Sigmoid colon (tissue), 4 donors: Measurements from ENCODE around the gene LAMP5.

ENCODE experiments used
- EP300 ChIP-seq, 4 donors: sonication (generic); formaldehyde crosslinking; IDR thresholded peaks; one replicate each; pipeline ENCODE4 v1.6.1; 2017; ENCODE audit warnings: antibody characterized with exemption in 4 of 4
- POLR2AphosphoS5 ChIP-seq, 4 donors: sonication (generic); formaldehyde crosslinking; IDR thresholded peaks; one replicate each; pipeline ENCODE4 v1.6.1; 2017; ENCODE audit warnings: antibody characterized with exemption in 4 of 4
- TF ChIP-seq, protein P1 (sequence below), 4 experiments: fragments of 450-650 bp in 3 of 4; fragments of 200-600 bp in 1 of 4; IDR thresholded peaks; one replicate each; pipeline ENCODE4 v1.5.1; 2016 to 2019; ENCODE audit warnings: antibody characterized with exemption in 4 of 4, mild to moderate bottlenecking in 3 of 4, moderate library complexity in 2 of 4

DNA sequence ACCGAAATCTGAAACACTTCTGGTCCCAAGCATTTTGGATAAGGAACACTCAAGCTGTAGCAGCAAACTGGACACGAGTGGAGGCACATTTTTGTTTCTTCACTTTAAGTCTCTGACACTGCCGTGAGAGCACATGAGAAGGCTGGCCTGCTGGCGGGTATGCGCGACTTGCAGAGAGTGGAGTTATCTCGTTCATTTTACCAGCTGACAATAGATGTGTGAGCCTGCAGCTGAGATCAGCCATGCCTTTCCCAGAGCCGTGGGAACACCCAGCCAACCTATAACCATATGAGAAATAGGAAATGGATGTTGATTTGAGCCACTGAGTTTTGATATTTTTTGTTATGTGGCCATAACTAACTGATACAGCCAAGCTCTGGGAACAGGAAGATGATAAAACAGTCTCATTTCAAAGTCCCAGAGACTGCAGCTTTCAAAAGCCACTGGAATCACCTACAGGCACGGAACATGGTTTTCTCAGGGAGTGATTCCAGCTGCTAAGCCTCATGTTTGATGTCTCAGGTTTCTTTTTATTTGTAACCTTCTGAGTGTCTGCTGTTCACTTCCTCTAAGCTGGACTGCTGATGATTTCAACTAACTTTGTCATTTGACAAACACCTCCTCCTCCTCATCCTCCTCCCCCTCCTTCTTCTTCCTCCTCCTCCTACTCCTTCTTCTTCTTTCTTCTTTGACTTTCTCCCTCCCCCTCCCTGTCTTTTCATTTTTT is 28.6 kb upstream of the LAMP5 start:
- TF ChIP-seq, protein P1, sequence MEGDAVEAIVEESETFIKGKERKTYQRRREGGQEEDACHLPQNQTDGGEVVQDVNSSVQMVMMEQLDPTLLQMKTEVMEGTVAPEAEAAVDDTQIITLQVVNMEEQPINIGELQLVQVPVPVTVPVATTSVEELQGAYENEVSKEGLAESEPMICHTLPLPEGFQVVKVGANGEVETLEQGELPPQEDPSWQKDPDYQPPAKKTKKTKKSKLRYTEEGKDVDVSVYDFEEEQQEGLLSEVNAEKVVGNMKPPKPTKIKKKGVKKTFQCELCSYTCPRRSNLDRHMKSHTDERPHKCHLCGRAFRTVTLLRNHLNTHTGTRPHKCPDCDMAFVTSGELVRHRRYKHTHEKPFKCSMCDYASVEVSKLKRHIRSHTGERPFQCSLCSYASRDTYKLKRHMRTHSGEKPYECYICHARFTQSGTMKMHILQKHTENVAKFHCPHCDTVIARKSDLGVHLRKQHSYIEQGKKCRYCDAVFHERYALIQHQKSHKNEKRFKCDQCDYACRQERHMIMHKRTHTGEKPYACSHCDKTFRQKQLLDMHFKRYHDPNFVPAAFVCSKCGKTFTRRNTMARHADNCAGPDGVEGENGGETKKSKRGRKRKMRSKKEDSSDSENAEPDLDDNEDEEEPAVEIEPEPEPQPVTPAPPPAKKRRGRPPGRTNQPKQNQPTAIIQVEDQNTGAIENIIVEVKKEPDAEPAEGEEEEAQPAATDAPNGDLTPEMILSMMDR (IDR thresholded peaks at IDR 0.05), result no peak
- TF ChIP-seq EP300 (IDR thresholded peaks at IDR 0.05) (no peak), POLR2AphosphoS5 (IDR thresholded peaks at IDR 0.05) (no peak)
